GM19240 (cell line): Measurements from ENCODE around the gene STK24.

Experiments used
- DNase-seq: peaks from one replicate; pipeline ENCODE4 v3.0.0; 2011; ENCODE audit warnings: low spot score; ENCODE audit not compliant: insufficient read length

The STK24 gene

DNA sequence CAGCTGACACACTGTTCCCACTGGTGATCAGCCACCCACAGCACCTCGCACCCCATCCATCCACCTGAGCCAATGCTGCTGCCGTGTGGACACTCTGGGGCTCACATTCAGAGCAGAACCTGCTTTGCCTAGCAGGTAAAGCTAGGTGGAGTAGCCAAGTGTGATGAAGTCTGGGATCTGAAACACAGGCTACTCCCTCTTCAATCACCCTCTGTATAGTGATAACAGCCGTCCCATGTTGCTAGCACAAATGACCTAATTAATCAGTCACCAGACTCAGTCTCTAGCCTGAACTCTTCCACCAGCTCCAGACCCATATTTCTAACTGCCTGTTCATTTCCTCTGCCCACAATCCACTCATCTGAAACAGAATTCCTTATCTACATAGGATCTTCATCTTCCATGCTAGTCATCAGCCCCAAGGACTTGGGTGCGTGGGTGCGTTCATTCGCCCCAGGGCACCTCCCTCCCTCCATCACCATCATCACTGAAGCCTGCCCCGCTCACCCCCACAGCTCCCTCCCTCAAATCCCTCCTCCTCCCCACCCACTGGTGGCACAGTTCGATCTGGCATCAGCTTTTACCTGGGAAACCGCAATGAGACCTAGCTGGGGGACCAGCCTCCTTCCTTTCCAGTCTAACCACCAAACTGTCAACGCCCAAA lies 19.8 kb downstream of the STK24 start:
- no peak for DNase-seq

DNA sequence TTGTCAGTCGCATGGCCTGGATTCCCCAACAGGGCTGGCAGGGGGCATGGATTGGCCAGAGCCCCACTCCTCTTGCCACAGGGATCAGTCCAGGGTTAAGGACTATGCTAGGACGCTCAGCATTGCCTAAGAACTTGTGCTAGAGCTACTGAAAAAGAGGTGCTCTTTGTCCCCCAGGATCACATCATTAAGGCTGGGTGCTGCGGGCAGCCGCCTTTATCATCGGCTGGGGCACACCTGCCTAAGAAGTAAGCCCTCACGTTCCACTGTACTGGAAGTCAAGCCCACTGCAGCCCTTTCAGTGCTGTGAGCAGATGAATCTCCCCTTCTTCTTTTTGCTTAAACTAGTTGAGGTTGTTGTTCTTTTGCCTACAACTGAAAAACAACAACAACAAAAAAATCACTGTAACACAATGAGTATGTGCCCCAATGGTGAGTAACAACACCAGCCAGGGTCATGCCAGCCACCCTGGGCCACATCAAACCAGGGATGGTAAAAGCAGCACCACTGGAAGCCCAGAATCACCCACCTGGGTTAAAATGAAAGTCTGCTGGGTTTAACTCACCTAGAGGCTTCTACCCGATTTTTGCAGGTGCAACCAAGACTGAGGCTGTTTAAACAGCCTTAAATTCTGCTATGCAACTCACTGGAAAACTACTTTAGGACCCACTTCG lies 20.6 kb downstream of the STK24 start:
- no peak for DNase-seq

DNA sequence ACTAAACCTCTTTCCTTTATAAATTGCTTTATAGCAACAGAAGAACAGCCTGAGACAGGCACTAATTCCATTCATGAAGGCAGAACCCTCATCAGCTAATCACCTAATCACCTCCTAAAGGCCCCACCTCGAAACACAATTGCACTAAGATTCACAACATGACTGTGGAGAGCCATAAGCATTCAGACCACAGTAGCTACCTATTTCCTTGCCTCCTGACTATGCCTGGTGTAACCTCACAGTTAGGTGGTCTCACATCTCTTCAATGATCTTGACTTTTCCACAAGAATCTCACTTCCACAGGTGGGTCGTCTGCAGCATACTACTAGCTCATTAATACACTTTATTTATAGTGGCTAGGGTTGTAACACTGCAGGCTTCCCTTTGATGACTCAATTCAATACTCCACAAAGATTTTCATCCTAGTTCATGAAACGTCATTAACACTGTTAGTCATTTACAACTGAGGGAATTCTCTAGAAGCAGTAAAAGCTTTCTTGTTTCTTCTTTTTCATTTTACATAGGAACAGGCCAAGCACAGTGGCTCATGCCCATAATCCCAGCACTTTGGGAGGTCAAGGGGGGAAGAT lies 27.1 kb downstream of the STK24 start:
- DNase-seq: no peak

DNA sequence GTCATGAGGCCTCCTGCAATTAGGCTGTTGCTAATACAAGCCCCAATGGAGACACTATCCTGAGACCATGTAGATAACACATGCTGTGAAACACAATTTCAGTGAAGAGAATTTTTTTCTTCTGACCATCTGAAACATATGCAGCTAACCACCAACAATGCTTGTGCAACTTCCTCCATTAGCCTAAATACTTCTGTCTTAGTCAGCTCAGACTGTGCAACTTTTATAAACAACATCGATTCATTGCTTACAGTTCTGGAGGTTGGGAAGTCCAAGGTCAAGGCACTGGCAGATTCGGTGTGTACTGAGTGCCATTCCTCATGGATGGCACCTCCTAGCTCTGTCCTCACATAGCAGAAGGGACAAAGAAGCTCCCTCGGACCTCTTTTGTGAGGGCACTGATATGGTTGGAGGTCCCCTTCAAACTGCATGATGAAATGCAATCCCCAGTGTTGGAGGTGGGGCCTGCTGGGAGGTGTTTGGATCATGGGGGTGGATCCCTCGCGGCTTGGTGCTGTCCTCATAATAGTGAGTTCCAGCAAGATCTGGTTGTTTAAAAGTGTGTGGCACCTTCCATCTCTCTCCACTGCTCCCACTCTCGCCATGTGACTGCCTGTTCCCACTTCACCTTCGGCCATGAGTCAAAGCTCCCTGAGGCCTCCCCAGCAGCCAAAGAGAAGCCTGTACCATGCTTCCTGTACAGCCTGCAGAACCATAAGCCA lies 27.7 kb downstream of the STK24 start:
- DNase-seq: no peak

DNA sequence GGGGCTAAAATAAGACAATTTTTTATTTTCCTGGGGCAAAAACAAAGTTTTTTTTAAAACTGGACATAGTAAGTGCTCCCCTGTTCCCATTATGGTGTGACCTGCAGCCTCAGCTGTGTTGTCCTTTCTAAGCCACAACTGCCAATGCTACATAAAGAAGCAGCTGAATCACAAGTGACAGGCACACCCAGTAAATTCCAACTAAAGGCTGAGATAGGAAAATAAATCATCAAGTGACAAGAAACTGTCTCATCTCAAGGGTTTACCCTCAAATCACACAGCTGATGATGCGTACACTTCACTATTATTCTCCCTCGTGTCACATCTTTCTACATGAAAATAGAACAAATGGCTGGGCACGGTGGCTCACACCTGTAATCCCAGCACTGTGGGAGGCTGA lies 28.7 kb downstream of the STK24 start:
- DNase-seq: no peak

GRCh38 chr13:98547455-98547854 lies 29.5 kb downstream of the STK24 start:
- no peak for DNase-seq

DNA sequence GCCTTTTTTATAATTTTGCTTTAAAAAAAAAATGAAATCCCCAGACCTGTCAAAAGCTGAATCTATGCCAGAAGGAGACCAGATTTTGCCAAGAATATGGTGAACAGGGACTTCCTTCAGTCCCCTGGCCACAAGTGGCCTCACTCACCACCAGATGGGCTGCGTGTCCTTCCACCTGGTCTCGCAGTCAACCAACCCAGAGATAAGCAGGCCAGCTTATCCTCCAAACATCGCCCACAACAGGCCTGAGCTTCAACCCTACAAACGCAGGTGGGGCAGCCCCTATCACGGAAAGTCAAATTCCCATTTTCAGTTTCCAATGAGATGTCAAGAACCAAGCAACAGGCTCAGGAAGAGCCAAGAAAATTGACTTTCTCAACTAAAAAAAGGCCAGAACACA lies 30.5 kb downstream of the STK24 start:
- DNase-seq: no peak

DNA sequence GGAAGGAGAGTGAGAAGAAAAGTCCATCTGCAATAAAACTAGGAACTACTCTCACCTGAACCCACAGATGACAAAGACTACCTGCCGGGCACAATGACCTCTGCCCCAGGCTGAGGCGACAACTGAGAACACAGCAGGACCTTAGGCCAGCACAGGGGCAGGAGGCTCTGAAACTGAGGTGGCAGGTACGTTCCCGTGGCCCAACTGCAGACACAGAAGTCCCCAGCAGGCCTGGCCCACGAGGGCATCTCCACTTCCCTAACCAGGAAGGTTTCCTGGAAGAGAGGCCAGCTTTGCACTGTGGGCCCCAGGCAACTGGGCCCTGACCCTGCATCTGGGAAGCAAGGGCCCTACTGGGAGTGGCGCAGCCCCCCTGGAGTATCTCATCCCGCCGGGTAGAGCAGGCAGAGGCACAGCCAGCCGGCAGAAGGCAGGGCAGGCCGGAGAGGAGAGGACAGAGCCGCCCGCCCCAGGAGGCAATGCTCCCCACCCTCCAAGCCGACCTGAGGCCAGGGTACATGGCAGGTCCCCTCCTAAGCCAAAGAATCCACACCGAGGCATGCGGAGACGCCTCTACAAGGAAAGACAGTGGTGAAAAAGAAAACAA lies 32.7 kb downstream of the STK24 start:
- no peak for DNase-seq

DNA sequence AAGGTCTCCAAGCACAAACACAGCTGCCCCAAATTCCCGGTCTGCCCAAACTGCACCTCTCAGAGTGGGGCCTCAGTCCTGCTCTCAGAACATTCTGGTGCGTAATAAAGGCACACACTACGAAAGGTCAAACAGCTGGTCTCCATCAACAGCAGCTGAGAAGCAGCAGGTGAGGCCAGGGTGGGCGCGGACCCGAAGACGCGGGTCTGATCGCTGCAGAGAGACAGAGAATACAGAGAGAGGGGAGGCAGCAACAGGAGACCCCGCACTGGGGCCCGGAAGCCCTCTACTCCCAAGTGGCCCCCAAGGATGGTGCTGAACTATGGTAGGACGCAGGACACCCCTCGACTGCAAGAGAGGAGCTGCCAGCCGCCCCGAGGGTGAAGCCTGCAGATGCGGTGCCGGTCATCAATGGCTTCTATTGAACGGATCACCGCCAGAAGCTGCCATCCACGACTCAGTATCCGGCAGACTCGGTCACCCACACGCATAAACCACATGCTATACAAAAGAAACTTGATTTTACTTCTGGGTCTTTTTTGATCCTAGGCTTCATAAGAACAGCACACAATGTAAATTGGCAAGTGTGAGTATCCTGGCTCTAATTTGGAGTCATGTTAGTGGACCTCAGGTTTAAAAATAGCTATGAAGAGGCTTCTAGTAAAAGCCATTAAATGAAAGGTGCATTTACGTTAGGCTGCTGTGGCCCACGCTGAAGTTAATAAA lies 33.4 kb downstream of the STK24 start:
- no peak for DNase-seq

DNA sequence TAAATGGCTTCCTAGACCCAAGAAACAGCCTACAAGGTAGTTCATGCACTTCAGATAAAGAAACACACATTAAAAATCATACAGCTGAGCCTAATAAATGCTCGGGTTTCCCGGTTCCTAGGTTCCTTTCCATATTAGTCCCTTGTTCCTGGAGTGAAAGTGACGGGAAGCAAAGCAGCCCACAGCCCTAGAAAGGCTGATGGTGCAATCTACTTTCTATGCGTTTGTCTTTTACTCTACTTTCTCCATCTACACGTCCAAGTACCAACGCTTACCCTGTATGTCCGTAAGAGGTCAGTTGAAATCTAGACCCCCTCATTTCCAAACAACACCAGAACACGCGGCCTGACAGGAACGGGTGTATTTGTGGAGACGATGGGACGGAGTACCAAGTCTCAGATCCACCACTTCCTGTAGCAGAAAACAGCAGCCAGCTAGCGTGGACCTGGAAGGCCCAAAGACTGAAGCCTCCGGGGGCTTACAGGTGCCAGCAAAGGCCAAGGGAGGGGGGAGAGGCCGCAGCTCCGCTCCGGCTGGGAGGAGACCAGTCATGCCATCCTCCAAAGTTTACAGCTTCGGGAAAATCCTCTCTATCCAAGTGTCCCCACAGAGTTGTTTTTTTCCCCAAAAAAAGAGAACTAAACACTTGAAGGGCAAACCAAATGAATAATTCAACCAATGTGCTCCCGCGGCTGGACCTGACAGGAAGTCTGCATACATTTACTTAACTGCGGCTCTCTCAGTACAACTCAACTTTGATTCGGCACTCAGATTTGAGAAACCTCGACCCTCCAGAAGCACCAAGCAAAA lies 34.1 kb downstream of the STK24 start:
- no peak for DNase-seq

DNA sequence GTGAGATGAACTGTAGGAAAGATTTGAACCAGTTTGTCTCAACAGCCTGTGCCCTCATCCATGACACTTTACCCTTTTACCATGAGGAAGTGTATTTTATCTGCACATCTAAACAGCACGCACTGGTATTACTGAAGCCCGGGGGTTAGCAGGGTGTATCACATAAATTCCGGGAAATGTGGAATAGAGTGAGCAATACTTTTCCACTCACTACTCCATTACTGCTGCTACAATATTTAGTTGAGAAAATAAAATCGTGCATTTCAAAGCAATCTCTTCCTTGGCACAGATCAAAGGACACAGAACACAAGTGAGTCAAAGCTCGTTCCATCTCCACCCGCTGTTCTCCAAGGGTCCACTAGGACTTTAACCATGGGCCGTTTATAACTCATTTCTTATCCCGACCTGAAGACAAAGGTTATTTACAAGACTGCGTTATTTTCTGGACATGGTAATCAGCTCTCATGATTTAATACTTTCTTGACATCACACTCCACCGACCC lies 35.2 kb downstream of the STK24 start:
- no peak for DNase-seq

DNA sequence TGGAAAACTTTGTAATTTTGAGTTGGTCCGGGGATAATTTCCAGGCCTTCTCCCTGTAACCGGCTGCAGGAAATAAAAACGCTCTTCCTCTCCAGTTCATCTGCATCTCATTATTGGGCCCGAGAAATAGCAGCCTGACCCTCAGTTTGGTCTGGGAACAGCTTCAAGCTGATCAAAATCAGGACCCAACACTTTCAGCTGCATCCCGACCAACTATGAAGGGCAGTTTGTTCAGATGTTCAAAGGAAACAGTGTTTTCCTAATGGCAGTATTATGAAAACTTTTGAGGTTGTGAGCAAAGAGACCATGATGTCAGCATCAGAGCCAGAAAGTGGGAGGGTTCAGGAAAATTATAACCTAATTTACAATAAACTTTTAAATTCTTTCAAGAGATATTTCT lies 35.7 kb downstream of the STK24 start:
- DNase-seq: no peak

- DNase-seq: no peak
Measured at GRCh38 chr13:98540476-98540875, 36.4 kb downstream of the STK24 start.

DNA sequence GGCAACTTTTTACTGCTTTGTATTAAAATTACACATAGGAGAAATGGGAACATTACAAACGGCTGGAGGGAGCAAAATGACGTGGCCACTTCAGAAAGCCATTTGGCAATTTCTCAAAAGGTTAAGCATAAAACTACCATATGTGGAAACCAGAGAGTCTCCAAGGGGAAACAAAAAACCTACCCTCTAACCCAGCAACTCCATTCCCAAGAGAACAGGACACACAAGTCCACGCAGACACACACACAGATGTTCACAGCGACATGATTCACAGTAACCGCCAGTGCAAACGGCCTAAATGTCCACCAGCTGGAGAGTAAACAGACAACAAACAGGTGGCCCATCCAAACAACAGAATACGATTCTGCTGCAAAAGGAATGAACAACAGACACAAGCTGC lies 37.2 kb downstream of the STK24 start:
- no peak for DNase-seq

GRCh38 chr13:98538876-98539275 lies 38.0 kb downstream of the STK24 start:
- DNase-seq: no peak

- DNase-seq: no peak
Measured at GRCh38 chr13:98537740-98538139, 39.2 kb downstream of the STK24 start.

GRCh38 chr13:98537306-98537705 lies 39.6 kb downstream of the STK24 start:
- no peak for DNase-seq

DNA sequence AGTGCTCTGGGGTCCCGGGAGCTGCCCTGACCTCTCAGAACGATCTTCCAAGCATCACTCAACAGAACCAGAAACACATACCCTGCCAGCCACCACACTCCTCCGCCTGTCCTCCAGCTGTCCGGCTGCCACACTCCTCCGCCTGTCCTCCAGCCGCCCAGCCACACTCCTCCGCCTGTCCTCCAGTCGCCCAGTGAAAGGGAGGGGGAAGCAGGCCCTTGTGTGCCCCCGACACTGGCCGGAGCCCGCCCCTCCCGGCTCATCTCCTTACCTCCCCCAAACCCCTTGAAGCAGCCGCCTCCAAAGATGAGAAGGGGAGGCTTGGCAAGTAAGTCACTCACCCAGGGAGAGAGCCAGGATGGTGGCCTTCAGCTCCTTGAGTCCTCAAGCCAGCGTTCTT lies 40.2 kb downstream of the STK24 start:
- no peak for DNase-seq

DNA sequence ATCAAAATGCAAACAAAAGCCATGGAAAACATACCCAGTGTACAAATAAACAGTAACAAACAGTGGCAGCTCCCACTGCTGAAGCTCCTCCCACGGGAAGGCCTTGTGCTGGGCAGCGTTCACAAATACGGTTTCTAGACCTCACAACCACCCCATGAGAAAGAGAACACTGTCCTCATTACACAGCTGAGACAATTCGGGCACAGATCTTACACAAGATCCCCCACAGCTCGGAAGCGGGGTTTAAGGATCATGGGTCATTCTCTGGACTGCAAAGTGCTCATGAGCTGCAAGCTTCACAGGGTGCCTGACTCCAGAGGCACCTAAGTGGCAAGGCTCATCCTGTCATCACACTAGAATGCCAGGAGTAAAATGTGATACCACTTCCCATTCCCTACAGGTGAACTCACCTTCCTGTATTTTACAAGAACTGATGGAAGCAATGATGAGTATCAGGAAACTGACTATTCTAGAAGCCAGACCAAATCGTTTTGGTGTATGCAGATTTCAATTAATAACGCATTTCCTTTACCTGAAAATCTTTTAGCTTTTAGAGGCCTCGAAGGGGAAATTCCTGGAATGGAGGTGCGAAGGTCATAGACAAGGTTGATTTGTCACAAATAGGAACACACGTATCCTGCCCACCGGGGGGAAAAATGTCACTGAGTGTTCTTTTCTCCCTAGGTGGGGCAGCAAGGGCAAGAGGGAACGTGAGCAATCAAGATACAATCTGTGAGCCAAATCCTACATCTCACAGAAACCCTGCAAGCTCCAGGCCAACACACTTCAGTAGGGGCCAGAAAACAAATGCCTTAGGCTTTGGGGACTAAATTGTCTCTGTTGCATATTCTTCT lies 41.2 kb downstream of the STK24 start:
- no peak for DNase-seq
